Dermis microvascular lymphatic vessel endothelial cell (primary cell): ENCODE results near the gene FNDC10. TPM values are rescaled to one million over a fixed set of nuclear protein-coding genes. Genes with fewer than 3 reads are reported as not detected.
"Not testable (repeated sequence)": the region's sequence is repeated elsewhere in the genome, so short reads cannot be mapped to it uniquely, and the experiment has no call there.

ENCODE experiments used
- DNase-seq, 2 donors: peaks; one replicate each; pipeline versions ENCODE4 v3.0.0 to v3.0.0-alpha.2; 2010; ENCODE audit warnings: low read depth in 2 of 2
- total RNA-seq: library from RNA; depleted of rRNA; stranded (reverse); fragments of >200 nt; gene quantifications from 2 replicates; pipeline ENCODE4 v1.2.1, GENCODE V29; 2014

Gene FNDC10
- total RNA-seq, 1 donor from 2014 or later, result 0.39 TPM

- peak in 1 of 2 donors; percentile 45 for DNase-seq
Observed at GRCh38 chr1:1599030-1599934, 653 bp downstream of the FNDC10 start.

- DNase-seq, result no peak
Observed at GRCh38 chr1:1598720-1599029, 1.3 kb downstream of the FNDC10 start.

GRCh38 chr1:1598051-1598719 is 1.8 kb downstream of the FNDC10 start:
- no peak for DNase-seq

GRCh38 chr1:1597275-1597930 is 2.5 kb downstream of the FNDC10 start:
- DNase-seq, result no peak

- DNase-seq, result no peak
Observed at GRCh38 chr1:1596493-1597274, 3.3 kb downstream of the FNDC10 start.

GRCh38 chr1:1595341-1595740 is 4.6 kb downstream of the FNDC10 start:
- DNase-seq, result not testable (repeated sequence)

- no peak for DNase-seq
Observed at GRCh38 chr1:1594602-1595260, 5.2 kb downstream of the FNDC10 start.

- no peak for DNase-seq
Observed at GRCh38 chr1:1593834-1594601, 5.9 kb downstream of the FNDC10 start.

GRCh38 chr1:1591452-1591851 is 8.5 kb downstream of the FNDC10 start:
- no peak for DNase-seq

- no peak for DNase-seq
Observed at GRCh38 chr1:1583347-1584010, 16.5 kb downstream of the FNDC10 start.

GRCh38 chr1:1582585-1583346 is 17.2 kb downstream of the FNDC10 start:
- DNase-seq, result no peak

- DNase-seq, result no peak
Observed at GRCh38 chr1:1578371-1578940, 21.5 kb downstream of the FNDC10 start.

- DNase-seq, result no peak
Observed at GRCh38 chr1:1577367-1578011, 22.4 kb downstream of the FNDC10 start.

- peak; percentile 86 to 95 for DNase-seq
Observed at GRCh38 chr1:1574721-1575537, 25.0 kb downstream of the FNDC10 start, which contains the start of gene SSU72. TSS of gene SSU72 (minus strand) at chr1:1574863. CDS start at chr1:1574557, 306 bp downstream.

- peak; percentile 44 to 72 for DNase-seq
Observed at GRCh38 chr1:1573843-1574720, 25.9 kb downstream of the FNDC10 start.

GRCh38 chr1:1569341-1569740 is 30.6 kb downstream of the FNDC10 start:
- DNase-seq, result no peak
